GM18873 (cell line): ENCODE measurements around the gene HOXA3.

Experiments
- ATAC-seq: cut with Tn5 transposase; IDR thresholded peaks from one replicate; pipeline ENCODE4 v1.9.1; 2021; ENCODE audit warnings: mild to moderate bottlenecking, moderate library complexity, moderate number of reproducible peaks; ENCODE audit not compliant: unreplicated experiment, low FRiP score

Gene HOXA3

DNA sequence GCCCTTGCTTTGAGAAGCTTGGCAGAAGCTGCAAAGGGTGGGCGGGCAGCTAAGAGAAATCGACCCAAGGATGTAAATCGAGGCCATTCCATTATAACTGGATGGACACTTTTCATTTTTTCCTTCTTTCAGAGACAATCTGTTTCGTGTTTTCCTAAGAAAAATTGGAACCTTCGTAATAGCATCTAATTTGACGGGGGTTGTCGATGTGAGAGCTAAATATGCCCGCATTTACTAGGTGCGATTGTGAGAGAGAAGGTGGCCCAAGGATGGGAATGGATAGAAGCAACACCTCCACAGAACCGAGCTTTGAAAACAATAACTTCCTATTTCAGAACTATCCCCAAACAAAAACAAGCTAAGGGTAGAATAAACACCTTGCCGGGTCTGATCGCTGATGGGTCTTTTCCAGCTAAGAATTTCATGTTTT lies 21.0 kb downstream of the HOXA3 start:
- ATAC-seq: no peak

DNA sequence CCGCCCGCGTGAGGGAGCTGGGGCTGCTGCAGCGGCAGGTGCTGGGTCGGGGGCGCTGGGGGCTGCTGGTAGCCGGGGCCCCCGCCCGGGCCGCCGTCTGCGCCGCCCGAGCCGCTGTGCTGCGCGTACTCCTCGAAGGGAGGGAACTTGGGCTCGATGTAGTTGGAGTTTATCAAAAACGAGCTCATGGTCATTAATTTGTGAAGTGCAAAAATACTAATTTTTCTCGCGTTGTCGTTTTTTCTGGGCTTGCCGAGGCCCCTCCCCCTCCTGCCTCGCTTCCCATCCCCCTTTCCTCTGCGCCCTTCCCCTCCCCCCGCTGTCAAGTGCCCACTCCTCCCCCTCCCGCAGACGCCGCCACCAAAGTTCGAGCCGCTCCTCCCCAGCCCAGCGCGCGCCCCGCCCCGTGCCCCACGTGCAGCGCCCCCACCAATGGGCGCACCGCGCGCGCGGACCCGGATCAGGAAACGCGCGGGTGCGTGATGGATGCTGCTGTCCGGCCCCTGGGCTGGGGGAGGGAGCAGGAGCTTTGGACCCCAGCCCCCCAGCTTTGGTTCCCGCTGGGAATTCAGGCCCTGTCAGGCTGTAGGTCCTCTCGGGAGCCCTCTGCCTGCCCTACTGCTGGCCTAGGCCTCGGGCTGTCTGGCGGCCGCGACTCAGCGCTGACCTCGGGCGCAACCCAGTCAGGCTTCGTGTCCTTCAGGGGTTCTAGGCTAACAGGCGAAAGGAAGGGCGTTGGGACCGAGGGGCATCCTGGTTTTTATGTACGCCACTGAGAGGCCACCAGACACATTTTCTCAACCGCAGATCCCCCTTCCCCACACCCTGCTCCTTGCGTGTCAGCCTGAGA lies 21.6 kb downstream of the HOXA3 start, which contains the start of gene HOXA4:
Gene HOXA4 (minus strand): TSS at position 218 of the 850 bp plus-strand sequence. CDS start 24 bp downstream, at position 194.
- no peak for ATAC-seq

DNA sequence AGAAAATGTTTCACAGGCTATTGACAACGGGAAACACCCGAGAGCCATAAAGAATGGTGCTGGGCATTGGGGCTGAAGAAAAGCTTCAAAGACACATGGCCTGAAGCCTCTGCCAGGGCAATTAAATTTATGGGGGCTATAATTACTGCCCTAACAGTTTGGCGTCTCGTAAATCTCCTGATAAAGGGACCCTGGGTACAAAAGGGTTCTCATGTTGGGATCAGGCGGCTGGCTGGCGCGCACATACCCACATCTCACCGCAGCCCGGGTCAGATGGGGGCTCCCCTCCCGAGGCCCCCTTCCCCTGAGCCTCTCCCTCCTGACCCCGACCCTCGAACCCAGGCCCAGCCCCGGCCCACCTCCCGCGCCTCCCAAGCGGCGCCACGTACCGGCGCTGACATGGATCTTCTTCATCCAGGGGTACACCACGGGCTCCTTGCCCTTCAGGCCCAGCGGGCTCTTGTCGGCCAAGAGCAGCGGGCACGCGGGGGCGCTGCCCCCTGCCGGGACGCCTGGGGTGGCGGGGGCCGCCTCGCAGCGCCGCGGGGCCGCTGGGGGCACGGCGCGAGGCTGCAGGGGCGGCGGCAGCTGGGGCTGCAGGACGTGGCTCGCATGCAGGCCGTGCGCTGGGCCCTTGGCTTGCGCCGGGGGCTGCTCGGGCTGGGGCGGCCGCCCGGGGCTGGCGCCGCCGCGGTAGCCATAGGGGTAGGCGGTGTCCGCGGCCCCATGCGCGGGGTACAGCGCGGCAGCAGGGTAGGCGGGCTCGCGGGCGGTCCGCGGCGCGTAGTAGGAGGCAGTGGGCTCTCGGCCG lies 22.4 kb downstream of the HOXA3 start:
- ATAC-seq: no peak

DNA sequence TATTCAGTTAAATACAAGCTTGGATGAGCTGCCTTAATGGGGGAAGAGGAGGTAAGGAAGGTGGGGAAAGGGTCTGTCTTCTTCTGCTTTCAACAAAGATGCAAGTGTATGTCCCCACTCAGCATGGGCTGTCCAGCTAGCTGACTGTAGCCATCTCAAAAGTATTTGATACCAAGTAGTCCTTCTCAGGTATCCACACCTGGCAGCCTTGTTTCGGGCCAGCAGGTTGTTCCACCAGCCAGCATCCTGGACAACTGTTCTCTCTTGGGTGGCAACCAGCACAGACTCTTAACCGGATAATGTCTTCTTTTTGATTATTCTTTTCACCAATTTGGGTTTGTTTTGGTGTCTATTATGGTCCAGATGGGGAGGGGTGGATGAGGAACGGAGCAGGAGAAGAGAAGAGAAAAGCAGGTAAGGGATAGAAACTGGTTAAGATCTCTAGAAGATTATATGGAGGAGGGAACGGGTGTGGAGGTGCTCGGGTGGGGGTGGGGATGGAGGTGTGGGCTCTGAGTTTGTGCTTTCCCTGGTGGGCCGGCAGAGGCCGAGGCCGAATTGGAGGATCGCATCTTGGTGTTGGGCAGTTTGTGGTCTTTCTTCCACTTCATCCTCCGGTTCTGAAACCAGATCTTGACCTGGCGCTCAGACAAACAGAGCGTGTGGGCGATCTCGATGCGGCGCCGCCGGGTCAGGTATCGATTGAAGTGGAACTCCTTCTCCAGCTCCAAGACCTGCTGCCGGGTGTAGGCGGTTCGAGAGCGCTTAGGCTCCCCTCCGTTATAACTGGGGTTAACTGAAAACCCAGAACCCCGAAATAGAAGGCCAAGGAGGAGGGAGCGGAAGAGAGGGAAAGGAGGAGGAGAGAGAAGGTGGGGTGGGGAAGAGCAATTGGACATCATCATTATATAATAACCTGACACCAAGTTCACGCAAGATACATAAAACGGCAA lies 23.3 kb downstream of the HOXA3 start:
- no peak for ATAC-seq

DNA sequence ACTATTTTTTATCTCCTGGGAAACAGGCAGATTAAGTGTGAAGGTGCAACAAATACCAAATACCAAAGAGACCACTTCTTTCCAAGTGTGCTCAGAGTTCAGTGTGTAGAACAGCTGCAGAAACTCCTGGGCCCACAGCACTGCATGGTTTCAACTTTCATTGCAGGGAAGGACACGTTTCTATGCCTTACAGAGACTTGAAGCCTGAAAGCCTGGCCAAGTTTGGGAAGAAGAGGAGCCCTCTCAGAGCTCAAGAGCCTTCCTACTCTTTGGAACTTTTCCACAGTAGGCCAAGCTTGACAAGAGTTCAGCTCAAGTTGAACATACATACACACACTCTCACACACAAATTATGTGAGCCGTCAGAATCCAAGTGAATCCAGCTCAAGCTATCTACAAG lies 24.3 kb downstream of the HOXA3 start:
- no peak for ATAC-seq

DNA sequence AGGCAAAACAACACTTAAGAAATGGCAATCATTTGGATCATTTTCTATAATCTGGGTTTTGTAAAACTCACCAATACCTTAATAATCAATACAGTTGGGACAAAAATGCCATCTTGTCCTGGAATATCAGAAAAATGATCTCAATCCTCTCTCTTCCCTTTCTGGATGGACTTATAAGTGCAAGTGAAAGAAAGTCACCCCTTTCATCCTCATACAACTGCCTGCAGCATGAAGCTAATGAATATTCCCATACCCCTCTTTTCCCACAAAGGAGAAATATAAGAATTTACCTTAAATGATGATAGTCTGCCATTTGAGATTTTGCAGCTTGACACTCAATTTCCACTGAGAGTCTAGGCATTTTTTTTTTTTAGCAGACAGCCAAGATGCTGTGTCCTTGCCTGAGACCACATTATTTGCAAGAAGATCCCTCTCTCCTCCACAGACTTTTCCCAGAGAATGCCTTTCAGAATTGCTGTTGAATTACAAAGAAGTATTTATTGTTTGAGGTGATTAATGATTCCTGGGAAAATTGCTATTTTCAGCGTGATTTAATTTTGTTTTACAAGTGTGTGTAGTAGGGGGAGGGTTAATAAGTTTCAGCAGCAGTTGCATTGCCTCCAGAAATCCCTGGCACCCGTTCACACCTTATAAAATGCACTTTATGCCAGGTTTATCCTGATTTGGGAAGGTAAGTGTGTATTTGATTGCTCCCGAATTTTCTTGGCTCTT lies 25.6 kb downstream of the HOXA3 start:
- ATAC-seq: no peak

DNA sequence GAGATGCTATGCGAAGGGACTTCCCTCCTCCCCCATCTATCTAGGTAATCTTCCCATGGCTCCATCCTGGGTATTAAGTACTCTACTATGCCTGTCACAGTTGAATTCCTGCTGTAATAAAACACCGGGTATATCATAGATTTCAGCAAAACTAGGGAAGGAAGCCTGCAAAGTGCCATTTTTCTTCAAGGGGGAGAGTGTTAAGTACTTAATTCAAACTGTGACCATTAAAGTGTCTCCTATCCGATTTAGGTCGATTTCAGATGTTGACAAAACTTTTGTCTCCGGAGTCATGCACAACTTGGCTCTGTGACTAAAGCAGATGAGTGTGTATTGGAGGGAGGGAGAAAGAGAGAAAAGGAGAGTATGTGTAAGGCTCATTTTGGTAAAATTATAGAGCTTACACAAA lies 26.4 kb downstream of the HOXA3 start:
- no peak for ATAC-seq

GRCh38 chr7:27124902-27125689 lies 27.3 kb downstream of the HOXA3 start:
- no peak for ATAC-seq

GRCh38 chr7:27124096-27124901 lies 28.1 kb downstream of the HOXA3 start:
- no peak for ATAC-seq

- no peak for ATAC-seq
Observed at GRCh38 chr7:27123477-27124053, 28.8 kb downstream of the HOXA3 start.

GRCh38 chr7:27123007-27123476 lies 29.3 kb downstream of the HOXA3 start:
- no peak for ATAC-seq

DNA sequence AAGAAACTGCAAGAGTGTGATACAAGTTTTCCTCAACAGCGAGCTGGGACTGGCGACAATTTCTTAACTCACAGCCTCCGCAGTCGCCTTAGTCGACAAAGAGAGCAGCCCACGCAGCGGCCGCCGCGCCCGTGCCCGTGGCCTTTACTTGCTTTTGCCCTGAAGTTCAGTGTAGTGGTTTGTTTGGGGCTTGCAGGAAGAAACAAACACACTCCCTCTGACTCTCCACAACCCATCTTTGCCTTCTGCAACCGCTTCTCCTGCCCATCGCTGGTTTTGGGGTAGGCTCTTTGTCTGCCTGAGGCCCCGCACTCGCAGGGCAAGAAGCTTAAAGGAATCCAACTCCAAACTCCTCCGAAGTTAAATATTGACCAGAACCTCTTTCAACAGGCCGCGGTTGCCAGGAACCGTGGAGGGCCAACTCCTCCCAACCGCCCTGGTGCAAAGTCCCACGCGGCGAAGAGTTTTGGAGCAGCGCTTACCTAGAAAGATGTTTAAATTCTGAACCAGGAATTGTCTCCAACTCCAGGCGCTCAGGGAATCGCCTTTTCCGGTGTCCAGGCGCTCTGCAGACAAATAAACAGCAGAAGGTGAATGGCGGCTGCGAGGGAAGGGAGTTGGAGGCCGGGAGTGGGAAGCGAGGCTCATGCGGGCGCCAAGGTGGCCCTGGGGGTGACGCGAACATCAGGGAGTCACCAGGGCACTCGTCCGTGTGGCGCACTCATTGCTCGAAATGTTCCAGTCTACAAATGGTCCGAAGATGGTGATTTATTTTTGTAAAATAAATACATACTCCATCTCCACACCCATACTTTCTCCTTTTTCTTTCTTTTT lies 30.1 kb downstream of the HOXA3 start:
- ATAC-seq: no peak

- ATAC-seq: no peak
Observed at GRCh38 chr7:27121684-27122076, 30.7 kb downstream of the HOXA3 start.

- ATAC-seq: no peak
Observed at GRCh38 chr7:27119412-27119911, 32.9 kb downstream of the HOXA3 start.

DNA sequence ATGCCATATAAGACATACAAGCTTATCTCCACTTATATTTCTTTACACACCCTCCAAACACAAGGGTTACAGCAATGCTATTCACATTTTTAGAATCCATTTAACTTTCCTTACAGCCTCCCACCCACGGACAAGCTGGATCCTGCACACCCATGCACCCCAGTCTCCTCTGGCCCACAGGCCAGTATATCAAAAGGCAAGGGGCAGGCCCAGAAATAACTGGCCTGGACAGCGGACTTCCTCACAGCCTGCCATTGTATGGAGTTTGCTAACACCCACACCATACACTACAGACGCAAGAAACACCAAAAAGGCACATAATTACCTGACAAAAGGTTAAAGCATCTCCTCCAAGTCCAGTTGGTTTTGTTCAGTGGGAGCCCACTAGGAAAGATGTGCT lies 33.8 kb downstream of the HOXA3 start:
- ATAC-seq: no peak

GRCh38 chr7:27117887-27118491 lies 34.4 kb downstream of the HOXA3 start:
- no peak for ATAC-seq
